ENCODE measurements around the gene RFX2.

- TF ChIP-seq CTCF (IDR thresholded peaks at IDR 0.05) (no peak), POLR2A (IDR thresholded peaks at IDR 0.05) (no peak), EP300 (IDR thresholded peaks at IDR 0.05) (no peak)
Observed at GRCh38 chr19:6000228-6000847, 110.0 kb downstream of the RFX2 start.

Measured in ovary (tissue), 3 donors.